ENCODE results near the gene NPHP4.
"Not testable (repeated sequence)": the region's sequence is repeated elsewhere in the genome, so short reads cannot be mapped to it uniquely, and the experiment has no call there.

Gene NPHP4

GRCh38 chr1:5895446-5896406 is 96.5 kb downstream of the NPHP4 start:
- H3K9ac ChIP-seq (ENCODE audit: low read length) = no peak overlapping the region

GRCh38 chr1:5893699-5894278 is 98.4 kb downstream of the NPHP4 start:
- not testable (repeated sequence) for H3K9ac ChIP-seq (ENCODE audit: low read length); H3K9me3 ChIP-seq (ENCODE audit: low read length); H3K36me3 ChIP-seq (ENCODE audit: insufficient read depth, low read length); H3K27me3 ChIP-seq (ENCODE audit: control insufficient read depth in 1 of 2, insufficient read depth in 2 of 2, low read length in 2 of 2); H3K4me1 ChIP-seq (ENCODE audit: insufficient read depth, low read length); H3K4me3 ChIP-seq (ENCODE audit: low read depth in 1 of 2, low read length in 2 of 2); H3K27ac ChIP-seq (ENCODE audit: low read depth, low read length)

More at GRCh38 chr1:5895446-5896406, 96.5 kb downstream of the NPHP4 start:
- no peaks in the 10 kb centered on the region for H3K9me3 ChIP-seq (ENCODE audit: low read length)
- H3K27me3 ChIP-seq (ENCODE audit: control insufficient read depth in 1 of 2, insufficient read depth in 2 of 2, low read length in 2 of 2) = no peaks in the 10 kb centered on the region
- H3K36me3 ChIP-seq (ENCODE audit: insufficient read depth, low read length) = no peaks in the 10 kb centered on the region
- H3K4me3 ChIP-seq (ENCODE audit: low read depth in 1 of 2, low read length in 2 of 2) = no peak overlapping the region
- H3K4me1 ChIP-seq (ENCODE audit: insufficient read depth, low read length) = no peaks in the 10 kb centered on the region
- no peak overlapping the region for H3K27ac ChIP-seq (ENCODE audit: low read depth, low read length)

- H3K4me3 ChIP-seq (ENCODE audit: low read depth in 1 of 2, low read length in 2 of 2) = no peak overlapping the region
- H3K9me3 ChIP-seq (ENCODE audit: low read length) = no peaks in the 10 kb centered on the region
- no peak overlapping the region for H3K9ac ChIP-seq (ENCODE audit: low read length)
- no peak overlapping the region for H3K27ac ChIP-seq (ENCODE audit: low read depth, low read length)
- H3K4me1 ChIP-seq (ENCODE audit: insufficient read depth, low read length) = no peaks in the 10 kb centered on the region
- H3K27me3 ChIP-seq (ENCODE audit: control insufficient read depth in 1 of 2, insufficient read depth in 2 of 2, low read length in 2 of 2) = no peaks in the 10 kb centered on the region
- H3K36me3 ChIP-seq (ENCODE audit: insufficient read depth, low read length) = peaks cover 6% of the 10 kb centered on the region
Observed at GRCh38 chr1:5892329-5892728, 99.9 kb downstream of the NPHP4 start.

GRCh38 chr1:5891736-5892135 is 100.5 kb downstream of the NPHP4 start:
- Histone ChIP-seq H3K4me1 (ENCODE audit: insufficient read depth, low read length) (no peaks in the 10 kb centered on the region), H3K9me3 (ENCODE audit: low read length) (no peaks in the 10 kb centered on the region), H3K27ac (ENCODE audit: low read depth, low read length) (no peak overlapping the region), H3K9ac (ENCODE audit: low read length) (no peak overlapping the region), H3K27me3 (ENCODE audit: control insufficient read depth in 1 of 2, insufficient read depth in 2 of 2, low read length in 2 of 2) (no peaks in the 10 kb centered on the region), H3K4me3 (ENCODE audit: low read depth in 1 of 2, low read length in 2 of 2) (no peak overlapping the region), H3K36me3 (ENCODE audit: insufficient read depth, low read length) (peaks cover 6% of the 10 kb centered on the region)

GRCh38 chr1:5891137-5891536 is 101.1 kb downstream of the NPHP4 start:
- no peaks in the 10 kb centered on the region for H3K9me3 ChIP-seq (ENCODE audit: low read length)
- no peak overlapping the region for H3K9ac ChIP-seq (ENCODE audit: low read length)
- H3K27me3 ChIP-seq (ENCODE audit: control insufficient read depth in 1 of 2, insufficient read depth in 2 of 2, low read length in 2 of 2) = no peaks in the 10 kb centered on the region
- H3K4me1 ChIP-seq (ENCODE audit: insufficient read depth, low read length) = no peaks in the 10 kb centered on the region
- no peak overlapping the region for H3K4me3 ChIP-seq (ENCODE audit: low read depth in 1 of 2, low read length in 2 of 2)
- H3K36me3 ChIP-seq (ENCODE audit: insufficient read depth, low read length) = peaks cover 9% of the 10 kb centered on the region
- H3K27ac ChIP-seq (ENCODE audit: low read depth, low read length) = no peak overlapping the region

GRCh38 chr1:5890346-5891106 is 101.7 kb downstream of the NPHP4 start:
- Histone ChIP-seq H3K27ac (ENCODE audit: low read depth, low read length) (no peak overlapping the region), H3K9me3 (ENCODE audit: low read length) (no peaks in the 10 kb centered on the region), H3K9ac (ENCODE audit: low read length) (no peak overlapping the region), H3K36me3 (ENCODE audit: insufficient read depth, low read length) (peaks cover 12% of the 10 kb centered on the region), H3K4me1 (ENCODE audit: insufficient read depth, low read length) (no peaks in the 10 kb centered on the region), H3K4me3 (ENCODE audit: low read depth in 1 of 2, low read length in 2 of 2) (no peak overlapping the region), H3K27me3 (ENCODE audit: control insufficient read depth in 1 of 2, insufficient read depth in 2 of 2, low read length in 2 of 2) (no peaks in the 10 kb centered on the region)

GRCh38 chr1:5889901-5890300 is 102.3 kb downstream of the NPHP4 start:
- H3K9me3 ChIP-seq (ENCODE audit: low read length) = no peaks in the 10 kb centered on the region
- no peak overlapping the region for H3K9ac ChIP-seq (ENCODE audit: low read length)
- H3K27ac ChIP-seq (ENCODE audit: low read depth, low read length) = no peak overlapping the region
- no peaks in the 10 kb centered on the region for H3K27me3 ChIP-seq (ENCODE audit: control insufficient read depth in 1 of 2, insufficient read depth in 2 of 2, low read length in 2 of 2)
- H3K4me3 ChIP-seq (ENCODE audit: low read depth in 1 of 2, low read length in 2 of 2) = no peak overlapping the region
- peaks cover 12% of the 10 kb centered on the region for H3K36me3 ChIP-seq (ENCODE audit: insufficient read depth, low read length)
- H3K4me1 ChIP-seq (ENCODE audit: insufficient read depth, low read length) = no peaks in the 10 kb centered on the region

- no peak overlapping the region for H3K4me3 ChIP-seq (ENCODE audit: low read depth in 1 of 2, low read length in 2 of 2)
- H3K27ac ChIP-seq (ENCODE audit: low read depth, low read length) = no peak overlapping the region
- H3K4me1 ChIP-seq (ENCODE audit: insufficient read depth, low read length) = no peaks in the 10 kb centered on the region
- H3K27me3 ChIP-seq (ENCODE audit: control insufficient read depth in 1 of 2, insufficient read depth in 2 of 2, low read length in 2 of 2) = no peaks in the 10 kb centered on the region
- peaks cover 12% of the 10 kb centered on the region for H3K36me3 ChIP-seq (ENCODE audit: insufficient read depth, low read length)
- no peak overlapping the region for H3K9ac ChIP-seq (ENCODE audit: low read length)
- H3K9me3 ChIP-seq (ENCODE audit: low read length) = no peaks in the 10 kb centered on the region
Observed at GRCh38 chr1:5889462-5889861, 102.8 kb downstream of the NPHP4 start.

- Histone ChIP-seq H3K27me3 (ENCODE audit: control insufficient read depth in 1 of 2, insufficient read depth in 2 of 2, low read length in 2 of 2) (no peaks in the 10 kb centered on the region), H3K36me3 (ENCODE audit: insufficient read depth, low read length) (peaks cover 12% of the 10 kb centered on the region), H3K27ac (ENCODE audit: low read depth, low read length) (no peak overlapping the region), H3K9ac (ENCODE audit: low read length) (no peak overlapping the region), H3K4me1 (ENCODE audit: insufficient read depth, low read length) (no peaks in the 10 kb centered on the region), H3K4me3 (ENCODE audit: low read depth in 1 of 2, low read length in 2 of 2) (no peak overlapping the region), H3K9me3 (ENCODE audit: low read length) (no peaks in the 10 kb centered on the region)
Observed at GRCh38 chr1:5888606-5889211, 103.5 kb downstream of the NPHP4 start.

GRCh38 chr1:5887971-5888361 is 104.3 kb downstream of the NPHP4 start:
- Histone ChIP-seq H3K9ac (ENCODE audit: low read length) (no peak overlapping the region), H3K36me3 (ENCODE audit: insufficient read depth, low read length) (peaks cover 12% of the 10 kb centered on the region), H3K4me1 (ENCODE audit: insufficient read depth, low read length) (no peaks in the 10 kb centered on the region), H3K4me3 (ENCODE audit: low read depth in 1 of 2, low read length in 2 of 2) (no peak overlapping the region), H3K27me3 (ENCODE audit: control insufficient read depth in 1 of 2, insufficient read depth in 2 of 2, low read length in 2 of 2) (no peaks in the 10 kb centered on the region), H3K9me3 (ENCODE audit: low read length) (no peaks in the 10 kb centered on the region), H3K27ac (ENCODE audit: low read depth, low read length) (no peak overlapping the region)

GRCh38 chr1:5887349-5887970 is 104.8 kb downstream of the NPHP4 start:
- no peaks in the 10 kb centered on the region for H3K9me3 ChIP-seq (ENCODE audit: low read length)
- H3K9ac ChIP-seq (ENCODE audit: low read length) = no peak overlapping the region
- no peaks in the 10 kb centered on the region for H3K27me3 ChIP-seq (ENCODE audit: control insufficient read depth in 1 of 2, insufficient read depth in 2 of 2, low read length in 2 of 2)
- H3K36me3 ChIP-seq (ENCODE audit: insufficient read depth, low read length) = peaks cover 12% of the 10 kb centered on the region
- H3K4me3 ChIP-seq (ENCODE audit: low read depth in 1 of 2, low read length in 2 of 2) = no peak overlapping the region
- no peak overlapping the region for H3K27ac ChIP-seq (ENCODE audit: low read depth, low read length)
- no peaks in the 10 kb centered on the region for H3K4me1 ChIP-seq (ENCODE audit: insufficient read depth, low read length)
